GM12801 (cell line): ENCODE data around the gene GFER.

ENCODE experiments used
- TF ChIP-seq, protein P1 (sequence below): IDR thresholded peaks from one replicate; pipeline ENCODE4 v1.5.1; 2011; ENCODE audit warnings: control low read depth; ENCODE audit not compliant: insufficient read length; ENCODE audit errors: extremely low read depth

The GFER gene

DNA sequence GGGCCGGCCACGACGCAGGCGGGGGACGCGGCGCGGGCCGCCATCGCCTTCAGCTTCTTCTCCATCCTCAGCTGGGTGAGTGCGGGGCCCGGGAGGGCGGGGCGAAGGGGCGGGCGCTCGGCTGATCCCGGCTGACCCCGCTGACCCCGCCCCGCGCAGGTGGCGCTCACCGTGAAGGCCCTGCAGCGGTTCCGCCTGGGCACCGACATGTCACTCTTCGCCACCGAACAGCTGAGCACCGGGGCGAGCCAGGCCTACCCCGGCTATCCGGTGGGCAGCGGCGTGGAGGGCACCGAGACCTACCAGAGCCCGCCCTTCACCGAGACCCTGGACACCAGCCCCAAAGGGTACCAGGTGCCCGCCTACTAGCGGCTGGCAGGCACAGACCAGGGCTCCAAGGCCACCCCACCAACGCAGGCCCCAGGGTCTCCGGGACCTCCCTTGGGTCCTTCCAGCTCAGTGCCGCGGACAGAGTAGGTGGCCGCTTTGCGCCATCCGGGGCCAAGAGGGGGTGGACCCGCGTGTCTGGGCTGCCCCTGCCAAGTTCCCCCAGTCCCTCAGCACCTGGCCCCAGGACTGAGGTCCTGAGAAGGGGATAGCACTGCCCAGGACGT lies 8.8 kb downstream of the GFER start:
- TF ChIP-seq, protein P1, sequence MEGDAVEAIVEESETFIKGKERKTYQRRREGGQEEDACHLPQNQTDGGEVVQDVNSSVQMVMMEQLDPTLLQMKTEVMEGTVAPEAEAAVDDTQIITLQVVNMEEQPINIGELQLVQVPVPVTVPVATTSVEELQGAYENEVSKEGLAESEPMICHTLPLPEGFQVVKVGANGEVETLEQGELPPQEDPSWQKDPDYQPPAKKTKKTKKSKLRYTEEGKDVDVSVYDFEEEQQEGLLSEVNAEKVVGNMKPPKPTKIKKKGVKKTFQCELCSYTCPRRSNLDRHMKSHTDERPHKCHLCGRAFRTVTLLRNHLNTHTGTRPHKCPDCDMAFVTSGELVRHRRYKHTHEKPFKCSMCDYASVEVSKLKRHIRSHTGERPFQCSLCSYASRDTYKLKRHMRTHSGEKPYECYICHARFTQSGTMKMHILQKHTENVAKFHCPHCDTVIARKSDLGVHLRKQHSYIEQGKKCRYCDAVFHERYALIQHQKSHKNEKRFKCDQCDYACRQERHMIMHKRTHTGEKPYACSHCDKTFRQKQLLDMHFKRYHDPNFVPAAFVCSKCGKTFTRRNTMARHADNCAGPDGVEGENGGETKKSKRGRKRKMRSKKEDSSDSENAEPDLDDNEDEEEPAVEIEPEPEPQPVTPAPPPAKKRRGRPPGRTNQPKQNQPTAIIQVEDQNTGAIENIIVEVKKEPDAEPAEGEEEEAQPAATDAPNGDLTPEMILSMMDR, result no peak

DNA sequence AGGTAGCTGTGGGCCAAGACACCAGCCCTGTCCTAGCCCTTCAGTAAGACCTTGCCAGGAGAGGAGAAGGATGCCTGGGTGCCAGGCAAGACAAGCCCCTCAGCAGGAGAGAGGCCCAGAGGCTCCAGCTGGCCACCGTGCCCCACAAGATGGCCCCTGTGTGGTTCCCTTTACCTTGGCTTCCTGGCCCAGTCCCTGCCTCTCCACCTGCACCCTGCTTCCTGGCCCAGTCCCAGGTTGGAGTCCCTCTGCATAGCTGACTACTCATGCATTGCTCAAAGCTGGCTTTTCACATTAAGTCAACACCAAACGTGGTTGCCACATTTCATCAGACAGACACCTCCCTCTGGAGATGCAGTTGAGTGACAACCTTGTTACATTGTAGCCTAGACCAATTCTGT lies 9.7 kb downstream of the GFER start:
- TF ChIP-seq, protein P1, result no peak

DNA sequence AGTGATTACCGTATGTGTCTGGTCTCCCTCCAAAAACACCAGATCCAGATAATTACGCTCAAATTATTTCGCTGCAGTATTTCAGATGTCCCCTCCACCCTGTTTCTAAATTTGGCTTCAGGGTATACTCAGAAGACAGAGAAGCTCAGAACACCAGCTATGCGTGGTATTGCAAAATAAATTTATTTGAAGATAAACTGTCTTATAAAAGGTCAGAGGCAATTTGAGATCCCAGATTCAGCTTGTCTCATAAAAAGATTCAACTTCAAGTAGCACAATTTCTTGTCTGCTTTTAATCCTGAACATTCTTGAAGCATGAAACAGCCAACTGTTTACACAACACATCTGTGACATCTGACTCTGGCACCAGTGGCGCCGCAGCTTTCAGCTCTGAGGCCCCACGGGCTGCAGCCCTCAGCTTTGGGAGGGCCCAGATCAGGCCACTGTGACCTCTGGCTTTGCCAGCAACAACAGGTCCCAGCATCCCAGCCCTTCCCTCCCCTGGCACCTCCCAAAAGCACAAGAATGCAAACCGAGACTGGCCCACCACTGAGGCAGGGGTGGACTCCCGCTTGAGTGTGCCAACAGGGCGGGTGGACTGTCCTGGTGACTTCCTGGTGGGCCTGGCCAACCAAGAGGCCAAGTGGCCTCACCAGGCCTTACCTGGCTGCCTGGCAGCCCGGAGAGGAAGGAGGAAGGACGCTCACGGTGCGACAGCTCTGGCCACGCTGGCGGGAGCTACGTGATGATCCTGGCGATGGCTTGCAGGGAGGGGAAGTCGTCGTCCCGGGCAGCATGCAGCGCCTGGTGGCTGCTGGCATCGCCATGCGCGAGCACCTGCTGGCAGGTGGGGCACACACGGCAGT lies 13.7 kb downstream of the GFER start:
- TF ChIP-seq, protein P1, result no peak

DNA sequence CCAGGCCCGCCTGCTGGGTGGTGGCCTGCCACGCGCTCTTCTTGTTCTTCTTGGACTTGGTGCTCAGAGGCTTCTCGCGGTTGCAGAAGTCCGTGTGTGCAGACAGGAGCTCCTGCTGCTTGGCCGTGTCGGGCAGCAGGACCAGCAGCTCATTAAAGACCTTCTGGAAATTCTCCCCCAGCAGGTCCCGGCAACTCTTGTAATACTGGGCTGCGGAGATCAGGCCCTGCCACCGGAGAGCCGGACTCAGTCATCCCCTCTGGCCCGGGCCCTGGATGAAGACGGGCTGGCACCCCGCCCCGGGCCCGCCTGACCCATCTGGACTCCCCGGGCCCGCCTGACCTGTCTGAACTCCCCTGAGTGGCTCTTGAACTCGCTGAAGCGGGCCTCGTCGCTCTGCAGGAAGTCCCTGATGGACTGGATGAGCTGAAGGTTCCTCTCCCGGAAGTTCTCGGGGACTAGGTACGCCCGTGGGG lies 14.4 kb downstream of the GFER start:
- TF ChIP-seq, protein P1, result no peak

DNA sequence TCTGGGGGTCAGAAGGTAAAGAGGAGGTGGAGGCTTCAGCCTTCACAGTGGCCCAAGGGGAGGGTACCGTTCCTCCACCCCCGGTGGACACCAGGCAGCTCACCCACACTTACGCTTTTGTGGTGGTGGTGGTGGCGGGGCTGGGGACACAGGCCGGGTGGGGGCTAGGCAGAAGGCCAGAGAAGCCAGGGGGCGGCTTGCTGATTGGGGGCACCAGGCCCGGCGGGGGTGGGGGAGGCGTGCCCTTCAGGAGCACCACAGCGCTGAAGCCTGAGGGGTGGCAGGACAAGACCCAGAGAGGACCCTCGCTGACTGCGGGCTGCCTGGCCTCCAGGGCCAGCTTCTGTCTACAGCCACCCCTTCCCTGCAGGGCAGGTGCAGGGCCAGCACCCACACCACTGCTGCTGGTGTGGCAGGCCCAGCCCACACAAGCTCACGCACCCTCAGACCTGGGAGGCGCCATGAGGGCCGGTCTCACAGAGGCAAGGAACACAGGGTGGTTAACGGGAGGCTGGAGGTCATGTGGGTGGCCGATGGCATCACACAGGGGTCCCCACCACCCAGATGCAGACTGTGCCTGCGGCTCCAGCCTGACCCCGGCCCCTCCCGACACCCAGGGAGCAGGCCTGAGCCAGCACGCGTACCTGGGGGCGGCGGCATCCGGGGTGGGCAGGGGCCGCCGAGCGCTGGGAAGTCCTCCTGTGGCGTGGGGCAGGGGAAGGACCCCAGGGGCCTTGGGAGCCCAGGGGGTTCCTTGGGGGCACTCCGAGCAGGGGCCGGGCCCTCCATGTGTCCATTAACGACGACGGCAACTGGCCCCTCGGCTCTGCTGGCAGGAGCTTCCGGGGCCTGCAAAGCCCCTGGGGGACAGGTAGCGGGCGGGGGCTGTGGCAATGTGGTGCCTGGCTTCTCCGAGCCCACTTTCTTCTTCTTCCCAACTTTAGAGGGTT lies 15.1 kb downstream of the GFER start:
- TF ChIP-seq, protein P1, result no peak

DNA sequence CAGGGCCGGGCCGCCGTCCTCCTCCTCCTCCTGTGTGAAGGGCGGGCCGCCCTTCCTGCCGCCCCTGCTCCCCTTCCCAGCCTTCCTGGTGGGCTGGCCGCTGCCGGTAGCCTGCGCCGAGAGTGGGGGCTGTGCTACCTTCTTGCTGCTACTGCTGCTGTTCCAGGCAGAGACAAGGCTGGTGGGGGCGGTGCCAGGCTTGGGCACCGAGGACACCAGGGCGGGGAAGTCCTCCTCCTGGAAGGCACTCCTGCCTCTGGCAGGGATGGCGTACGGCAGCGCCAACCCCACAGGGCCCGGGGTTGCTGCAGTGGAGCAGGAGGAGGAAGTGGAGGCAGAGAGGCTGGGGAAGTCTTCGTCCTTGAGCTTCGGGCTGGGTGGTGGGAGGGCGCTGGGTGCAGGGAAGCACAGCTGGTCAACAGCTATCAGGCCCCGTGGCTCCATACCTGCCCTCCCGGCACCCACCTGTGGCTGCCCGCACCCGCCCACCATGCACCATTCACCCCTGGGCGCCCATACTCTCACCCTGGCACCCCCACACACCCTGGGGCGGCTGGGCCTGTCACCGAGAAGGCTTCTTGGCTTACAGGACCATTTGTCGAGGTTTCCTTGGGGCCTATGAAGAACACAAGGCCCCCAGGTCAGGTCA lies 16.0 kb downstream of the GFER start:
- TF ChIP-seq, protein P1, result no peak
